ENCODE data around the gene PKP1.

GRCh38 chr1:201241736-201242135 is 41.6 kb upstream of the PKP1 start:
- TF ChIP-seq EZH2 (IDR thresholded peaks at IDR 0.05) (no peak), POLR2AphosphoS5 (IDR thresholded peaks at IDR 0.05; ENCODE audit: borderline replicate concordance, low read depth, low read length) (no peak)

Measured in SK-N-MC (cell line).